ENCODE data around the gene GMIP.
A peak's percentile ranks its signal among the peaks of the same experiment; 100 is the strongest.
"Not testable (repeated sequence)": the region's sequence is repeated elsewhere in the genome, so short reads cannot be mapped to it uniquely, and the experiment has no call there.

Gene GMIP, protein sequence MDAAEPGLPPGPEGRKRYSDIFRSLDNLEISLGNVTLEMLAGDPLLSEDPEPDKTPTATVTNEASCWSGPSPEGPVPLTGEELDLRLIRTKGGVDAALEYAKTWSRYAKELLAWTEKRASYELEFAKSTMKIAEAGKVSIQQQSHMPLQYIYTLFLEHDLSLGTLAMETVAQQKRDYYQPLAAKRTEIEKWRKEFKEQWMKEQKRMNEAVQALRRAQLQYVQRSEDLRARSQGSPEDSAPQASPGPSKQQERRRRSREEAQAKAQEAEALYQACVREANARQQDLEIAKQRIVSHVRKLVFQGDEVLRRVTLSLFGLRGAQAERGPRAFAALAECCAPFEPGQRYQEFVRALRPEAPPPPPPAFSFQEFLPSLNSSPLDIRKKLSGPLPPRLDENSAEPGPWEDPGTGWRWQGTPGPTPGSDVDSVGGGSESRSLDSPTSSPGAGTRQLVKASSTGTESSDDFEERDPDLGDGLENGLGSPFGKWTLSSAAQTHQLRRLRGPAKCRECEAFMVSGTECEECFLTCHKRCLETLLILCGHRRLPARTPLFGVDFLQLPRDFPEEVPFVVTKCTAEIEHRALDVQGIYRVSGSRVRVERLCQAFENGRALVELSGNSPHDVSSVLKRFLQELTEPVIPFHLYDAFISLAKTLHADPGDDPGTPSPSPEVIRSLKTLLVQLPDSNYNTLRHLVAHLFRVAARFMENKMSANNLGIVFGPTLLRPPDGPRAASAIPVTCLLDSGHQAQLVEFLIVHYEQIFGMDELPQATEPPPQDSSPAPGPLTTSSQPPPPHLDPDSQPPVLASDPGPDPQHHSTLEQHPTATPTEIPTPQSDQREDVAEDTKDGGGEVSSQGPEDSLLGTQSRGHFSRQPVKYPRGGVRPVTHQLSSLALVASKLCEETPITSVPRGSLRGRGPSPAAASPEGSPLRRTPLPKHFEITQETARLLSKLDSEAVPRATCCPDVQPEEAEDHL
- long read RNA-seq, transcript GMIP-201 (21 exons, 3,538 nt): major isoform, 5 of 33 reads
- long read RNA-seq, partial matches to known transcripts: 9 of 33 reads
- long read RNA-seq, other reads (novel, unspliced or antisense): 16 of 33 reads

DNA sequence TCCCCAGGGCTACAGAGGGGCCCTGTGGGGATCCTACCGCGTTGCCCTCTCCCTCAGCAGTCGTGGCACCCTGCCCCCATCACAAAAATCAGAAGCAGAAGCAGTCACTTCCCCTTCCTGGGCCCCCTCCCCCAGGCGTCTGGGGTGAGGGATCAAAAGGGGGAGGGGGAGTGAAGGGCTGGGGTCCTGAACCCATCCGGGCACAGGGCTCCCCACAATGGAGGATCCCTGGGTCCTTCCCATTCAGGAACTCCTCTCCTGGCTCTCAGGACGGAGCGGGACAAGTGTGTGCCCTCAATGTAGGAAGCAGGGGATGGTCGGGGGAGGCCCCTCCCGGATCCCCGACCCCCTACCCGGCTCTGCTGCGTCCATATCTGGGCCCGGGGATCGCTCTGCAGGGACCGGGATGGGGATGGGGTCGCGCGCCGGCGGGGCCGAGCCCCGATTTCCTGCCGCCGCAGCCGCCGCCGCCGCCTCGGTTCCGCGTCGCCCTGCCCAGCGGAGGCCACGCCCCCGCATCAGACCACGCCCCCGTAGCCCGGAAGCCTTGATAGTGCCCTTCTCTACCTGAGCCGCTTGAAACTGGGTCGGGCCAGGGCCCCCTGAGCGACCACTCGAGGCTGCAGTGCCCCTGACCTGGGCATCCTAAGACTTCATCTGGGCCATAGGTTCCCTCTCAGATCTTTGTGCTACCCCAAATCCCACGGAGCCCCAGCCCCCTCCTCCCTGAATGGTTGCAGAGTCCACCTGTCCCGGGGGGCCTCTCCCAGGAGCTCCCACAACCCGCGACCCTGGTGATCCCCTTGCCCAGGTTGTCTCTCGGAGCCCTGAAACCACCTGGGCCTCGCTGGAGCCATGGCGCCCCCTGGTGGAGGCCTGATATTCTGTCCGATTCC lies at the start of gene GMIP:
GMIP (minus strand) TSS at position 500 of the 896 bp plus-strand sequence; CDS start at position 372, 128 bp downstream.
- Histone ChIP-seq H3K27me3 (ENCODE audit: insufficient read depth, poor library complexity, severe bottlenecking) (no peaks in the 10 kb centered on the region), H3K4me3 (replicated peaks; ENCODE audit: insufficient read depth, low read length) (peak within 1 kb of the TSS; percentile 82), H3K27ac (replicated peaks) (peak within 1 kb of the TSS; percentile 96)
- DNase-seq (ENCODE audit: low read depth in 1 of 2, low spot score in 1 of 2): peak; percentile 83 to 89
- TF ChIP-seq GABPA (IDR thresholded peaks at IDR 0.05; ENCODE audit: low read depth) (peak; percentile 10; the same call in 1 of the 2 replicates), SPI1 (IDR thresholded peaks at IDR 0.05; ENCODE audit: borderline replicate concordance, low read depth) (peak; percentile 97), POLR2AphosphoS5 (IDR thresholded peaks at IDR 0.05; ENCODE audit: low read depth) (peak; percentile 79)
- TF ChIP-seq, protein P1, sequence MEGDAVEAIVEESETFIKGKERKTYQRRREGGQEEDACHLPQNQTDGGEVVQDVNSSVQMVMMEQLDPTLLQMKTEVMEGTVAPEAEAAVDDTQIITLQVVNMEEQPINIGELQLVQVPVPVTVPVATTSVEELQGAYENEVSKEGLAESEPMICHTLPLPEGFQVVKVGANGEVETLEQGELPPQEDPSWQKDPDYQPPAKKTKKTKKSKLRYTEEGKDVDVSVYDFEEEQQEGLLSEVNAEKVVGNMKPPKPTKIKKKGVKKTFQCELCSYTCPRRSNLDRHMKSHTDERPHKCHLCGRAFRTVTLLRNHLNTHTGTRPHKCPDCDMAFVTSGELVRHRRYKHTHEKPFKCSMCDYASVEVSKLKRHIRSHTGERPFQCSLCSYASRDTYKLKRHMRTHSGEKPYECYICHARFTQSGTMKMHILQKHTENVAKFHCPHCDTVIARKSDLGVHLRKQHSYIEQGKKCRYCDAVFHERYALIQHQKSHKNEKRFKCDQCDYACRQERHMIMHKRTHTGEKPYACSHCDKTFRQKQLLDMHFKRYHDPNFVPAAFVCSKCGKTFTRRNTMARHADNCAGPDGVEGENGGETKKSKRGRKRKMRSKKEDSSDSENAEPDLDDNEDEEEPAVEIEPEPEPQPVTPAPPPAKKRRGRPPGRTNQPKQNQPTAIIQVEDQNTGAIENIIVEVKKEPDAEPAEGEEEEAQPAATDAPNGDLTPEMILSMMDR (IDR thresholded peaks at IDR 0.05; ENCODE audit: insufficient read depth, low read length): peak; percentile 41
- TF ChIP-seq, protein P2, sequence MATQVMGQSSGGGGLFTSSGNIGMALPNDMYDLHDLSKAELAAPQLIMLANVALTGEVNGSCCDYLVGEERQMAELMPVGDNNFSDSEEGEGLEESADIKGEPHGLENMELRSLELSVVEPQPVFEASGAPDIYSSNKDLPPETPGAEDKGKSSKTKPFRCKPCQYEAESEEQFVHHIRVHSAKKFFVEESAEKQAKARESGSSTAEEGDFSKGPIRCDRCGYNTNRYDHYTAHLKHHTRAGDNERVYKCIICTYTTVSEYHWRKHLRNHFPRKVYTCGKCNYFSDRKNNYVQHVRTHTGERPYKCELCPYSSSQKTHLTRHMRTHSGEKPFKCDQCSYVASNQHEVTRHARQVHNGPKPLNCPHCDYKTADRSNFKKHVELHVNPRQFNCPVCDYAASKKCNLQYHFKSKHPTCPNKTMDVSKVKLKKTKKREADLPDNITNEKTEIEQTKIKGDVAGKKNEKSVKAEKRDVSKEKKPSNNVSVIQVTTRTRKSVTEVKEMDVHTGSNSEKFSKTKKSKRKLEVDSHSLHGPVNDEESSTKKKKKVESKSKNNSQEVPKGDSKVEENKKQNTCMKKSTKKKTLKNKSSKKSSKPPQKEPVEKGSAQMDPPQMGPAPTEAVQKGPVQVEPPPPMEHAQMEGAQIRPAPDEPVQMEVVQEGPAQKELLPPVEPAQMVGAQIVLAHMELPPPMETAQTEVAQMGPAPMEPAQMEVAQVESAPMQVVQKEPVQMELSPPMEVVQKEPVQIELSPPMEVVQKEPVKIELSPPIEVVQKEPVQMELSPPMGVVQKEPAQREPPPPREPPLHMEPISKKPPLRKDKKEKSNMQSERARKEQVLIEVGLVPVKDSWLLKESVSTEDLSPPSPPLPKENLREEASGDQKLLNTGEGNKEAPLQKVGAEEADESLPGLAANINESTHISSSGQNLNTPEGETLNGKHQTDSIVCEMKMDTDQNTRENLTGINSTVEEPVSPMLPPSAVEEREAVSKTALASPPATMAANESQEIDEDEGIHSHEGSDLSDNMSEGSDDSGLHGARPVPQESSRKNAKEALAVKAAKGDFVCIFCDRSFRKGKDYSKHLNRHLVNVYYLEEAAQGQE (IDR thresholded peaks at IDR 0.05; ENCODE audit: insufficient replicate concordance, low read depth): peak; percentile 59

DNA sequence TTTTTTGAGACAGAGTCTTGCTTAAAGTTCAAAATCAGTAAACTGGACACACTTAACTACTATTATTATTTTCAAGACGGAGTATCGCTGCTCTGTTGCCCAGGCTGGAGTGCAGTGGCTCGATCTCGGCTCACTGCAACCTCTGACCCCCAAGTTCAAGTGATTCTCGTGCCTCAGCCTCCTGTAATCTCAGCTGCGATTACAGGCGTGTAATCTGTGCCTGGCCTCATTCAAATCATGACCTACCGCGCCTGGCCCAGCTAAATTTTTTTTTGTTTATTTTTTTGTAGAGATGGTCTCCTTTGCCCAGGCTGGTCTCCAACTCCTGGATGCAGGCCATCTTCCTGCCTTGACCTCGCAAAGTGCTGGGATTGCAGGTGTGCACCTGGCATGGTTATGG lies 48.2 kb upstream of the GMIP start:
- TF ChIP-seq, protein P1 (IDR thresholded peaks at IDR 0.05; ENCODE audit: insufficient read depth, low read length): no peak
- no peak for TF ChIP-seq GABPA (IDR thresholded peaks at IDR 0.05; ENCODE audit: low read depth)
- TF ChIP-seq, protein P2 (IDR thresholded peaks at IDR 0.05; ENCODE audit: insufficient replicate concordance, low read depth): no peak
- TF ChIP-seq SPI1 (IDR thresholded peaks at IDR 0.05; ENCODE audit: borderline replicate concordance, low read depth): no peak
- no peak for TF ChIP-seq POLR2AphosphoS5 (IDR thresholded peaks at IDR 0.05; ENCODE audit: low read depth)
- Histone ChIP-seq H3K27me3 (ENCODE audit: insufficient read depth, poor library complexity, severe bottlenecking) (no peaks in the 10 kb centered on the region), H3K27ac (replicated peaks) (no peak overlapping the region), H3K4me3 (replicated peaks; ENCODE audit: insufficient read depth, low read length) (no peak overlapping the region)
- no peak for DNase-seq (ENCODE audit: low read depth in 1 of 2, low spot score in 1 of 2)

DNA sequence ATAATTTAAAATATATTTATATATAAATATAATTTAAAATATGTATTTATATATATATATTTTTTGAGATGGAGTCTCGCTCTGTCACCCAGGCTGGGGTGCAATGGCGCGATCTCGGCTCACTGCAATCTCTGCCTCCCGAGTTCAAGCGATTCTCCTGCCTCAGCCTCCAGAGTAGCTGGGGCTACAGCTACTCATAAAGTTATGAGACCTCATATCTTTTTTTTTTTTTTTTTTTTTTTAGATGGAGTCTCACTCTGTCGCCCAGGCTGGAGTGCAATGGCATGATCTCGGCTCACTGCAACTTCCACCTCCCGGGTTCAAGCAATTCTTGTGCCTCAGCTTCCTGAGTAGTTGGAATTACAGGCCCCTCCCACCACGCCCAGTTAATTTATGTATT lies 45.6 kb upstream of the GMIP start:
- H3K4me3 ChIP-seq (replicated peaks; ENCODE audit: insufficient read depth, low read length); H3K27me3 ChIP-seq (ENCODE audit: insufficient read depth, poor library complexity, severe bottlenecking); H3K27ac ChIP-seq (replicated peaks); DNase-seq (ENCODE audit: low read depth in 1 of 2, low spot score in 1 of 2): not testable (repeated sequence)

Measured in HL-60 (cell line).